ENCODE results near the gene DLG1.

GRCh38 chr3:197297002-197297401, 1.4 kb downstream of the DLG1 start:
- no peak for TF ChIP-seq EZH2 (IDR thresholded peaks at IDR 0.05)
- TF ChIP-seq CTCF (IDR thresholded peaks at IDR 0.05): no peak
- no peak for TF ChIP-seq EZH2phosphoT487 (IDR thresholded peaks at IDR 0.05)

All from neural progenitor cell (in vitro differentiated cells).